ENCODE results near the gene ENTPD2. TPM values are rescaled to one million over a fixed set of nuclear protein-coding genes. Genes with fewer than 3 reads are reported as not detected.

Gene ENTPD2
- total and polyA plus RNA-seq, 9 of the 15 experiments (the other 6 are each of a cell fraction or from before 2014, with no cell fraction given) = 0.04 to 0.60 (median 0.14) TPM; not detected in 4

GRCh38 chr9:137074657-137075274, 20.9 kb upstream of the ENTPD2 start (continued):
- no peak for TF ChIP-seq ZNF263 (CRISPR knock-in tag; IDR thresholded peaks at IDR 0.05; ENCODE audit: borderline replicate concordance)
- TF ChIP-seq ZKSCAN3 (CRISPR knock-in tag; IDR thresholded peaks at IDR 0.05) = peak; percentile 89
- TF ChIP-seq ZNF347 (CRISPR knock-in tag; IDR thresholded peaks at IDR 0.05; ENCODE audit: low read depth) = peak; percentile 97
- 0 out of 2 replicates have a peak, but pooled peaks have one; percentile 11 for TF ChIP-seq BHLHE40 (IDR thresholded peaks at IDR 0.05; ENCODE audit: low read length)
- no peak for TF ChIP-seq CSDE1 (IDR thresholded peaks at IDR 0.05)
- peak; percentile 98 for TF ChIP-seq PTTG1 (tag; IDR thresholded peaks at IDR 0.05; ENCODE audit: low read depth)
- TF ChIP-seq U2AF1 (optimal IDR thresholded peaks at IDR 0.05; ENCODE audit: low read depth, low read length) = no peak
- no peak for TF ChIP-seq STAT5A (IDR thresholded peaks at IDR 0.05; ENCODE audit: borderline replicate concordance, low read length)
- TF ChIP-seq RAD51 (IDR thresholded peaks at IDR 0.05; ENCODE audit: borderline replicate concordance, low read depth) = no peak
- TF ChIP-seq RBM25 (IDR thresholded peaks at IDR 0.05; ENCODE audit: low read depth, low read length, severe bottlenecking) = no peak
- no peak for TF ChIP-seq MCM2 (IDR thresholded peaks at IDR 0.05; ENCODE audit: low read depth)
- TF ChIP-seq ZBTB34 (CRISPR knock-in tag; IDR thresholded peaks at IDR 0.05) = peak; percentile 96
- TF ChIP-seq POLR2A (conservative IDR thresholded peaks at IDR 0.05) = no peak
- TF ChIP-seq MEF2D (tag; conservative IDR thresholded peaks at IDR 0.05; ENCODE audit: low read depth) = peak; percentile 100
- peak; percentile 99 for TF ChIP-seq IRF9 (tag; IDR thresholded peaks at IDR 0.05)
- peak in 1 of 2 experiments; percentile 98; a peak in 2 of 4 replicates for TF ChIP-seq MAZ (CRISPR knock-in tag; conservative IDR thresholded peaks at IDR 0.05 in 1 of 2, IDR thresholded peaks at IDR 0.05 in 1 of 2)
- TF ChIP-seq ZNF589 (CRISPR knock-in tag; IDR thresholded peaks at IDR 0.05; ENCODE audit: low read depth) = peak; percentile 100
- TF ChIP-seq SREBF2 (CRISPR knock-in tag; IDR thresholded peaks at IDR 0.05) = no peak
- no peak for TF ChIP-seq MLLT1 (IDR thresholded peaks at IDR 0.05)
- no peak for TF ChIP-seq KAT7 (CRISPR knock-in tag; IDR thresholded peaks at IDR 0.05; ENCODE audit: borderline replicate concordance)
- no peak for TF ChIP-seq CCAR2 (IDR thresholded peaks at IDR 0.05; ENCODE audit: low read depth, low read length)
- TF ChIP-seq ZNF324 (CRISPR knock-in tag; IDR thresholded peaks at IDR 0.05) = peak; percentile 94
- TF ChIP-seq CAMTA2 (CRISPR knock-in tag; conservative IDR thresholded peaks at IDR 0.05) = peak; percentile 97
- no peak for TF ChIP-seq CHD2 (IDR thresholded peaks at IDR 0.05; ENCODE audit: low read depth, low read length)
- no peak for TF ChIP-seq RBM14 (IDR thresholded peaks at IDR 0.05; ENCODE audit: borderline replicate concordance, insufficient read depth, low read depth, low read length)
- peak; percentile 99 for TF ChIP-seq PTRF (tag; IDR thresholded peaks at IDR 0.05)
- no peak for TF ChIP-seq TCF7L2 (IDR thresholded peaks at IDR 0.05; ENCODE audit: low read depth, low read length)
- TF ChIP-seq ZBED1 (IDR thresholded peaks at IDR 0.05) = no peak
- TF ChIP-seq SMAD2 (IDR thresholded peaks at IDR 0.05; ENCODE audit: low read depth, low read length) = no peak

Measured in K562 (cell line).